HG03196 (cell line): Measurements from ENCODE around the gene JMJD1C.

ENCODE experiments used
- ATAC-seq: cut with Tn5 transposase; IDR thresholded peaks from one replicate; pipeline ENCODE4 v1.9.1; 2021; ENCODE audit not compliant: unreplicated experiment

JMJD1C gene

GRCh38 chr10:63480237-63480636 is 14.5 kb upstream of the JMJD1C start:
- ATAC-seq: no peak

- ATAC-seq: no peak
Measured at GRCh38 chr10:63478564-63478963, 12.8 kb upstream of the JMJD1C start.

DNA sequence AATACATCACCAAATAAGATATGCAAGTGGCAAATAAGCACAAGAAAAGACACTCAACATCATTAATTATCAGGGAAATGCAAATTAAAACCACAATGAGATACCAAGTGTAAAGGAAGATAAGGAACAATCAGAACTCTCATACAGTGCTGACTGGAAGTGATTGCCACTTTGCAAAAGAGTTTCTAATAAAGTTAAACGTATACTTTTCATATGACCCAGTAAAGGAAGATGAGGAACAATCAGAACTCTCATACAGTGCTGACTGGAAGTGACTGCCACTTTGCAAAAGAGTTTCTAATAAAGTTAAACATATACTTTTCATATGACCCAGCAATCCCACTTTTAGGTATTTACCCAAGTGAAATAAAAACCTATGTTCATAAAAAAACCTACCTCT is 12.2 kb upstream of the JMJD1C start:
- no peak for ATAC-seq

GRCh38 chr10:63474488-63474887 is 8.7 kb upstream of the JMJD1C start:
- no peak for ATAC-seq

GRCh38 chr10:63470928-63471327 is 5.2 kb upstream of the JMJD1C start:
- no peak for ATAC-seq

- no peak for ATAC-seq
Measured at GRCh38 chr10:63468947-63469346, 3.2 kb upstream of the JMJD1C start.

DNA sequence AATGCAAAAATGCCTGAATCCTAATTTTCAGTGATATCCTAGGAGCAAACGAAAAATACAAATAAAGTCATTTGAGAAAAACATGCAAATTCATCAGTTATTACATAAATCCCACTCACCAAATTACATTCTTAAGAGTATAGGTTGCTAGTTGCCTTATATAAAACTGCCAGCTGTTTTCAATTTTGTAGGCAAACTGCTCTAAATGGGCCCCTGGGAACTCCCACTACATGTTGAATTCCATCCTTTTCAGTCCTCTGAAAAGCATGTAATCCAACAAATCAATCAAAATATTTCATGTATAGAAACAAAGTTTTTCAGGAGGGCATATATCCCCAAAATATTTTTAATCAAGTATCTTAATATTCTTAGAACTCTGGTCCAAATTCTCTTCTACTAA is 2.1 kb upstream of the JMJD1C start:
- ATAC-seq: no peak

DNA sequence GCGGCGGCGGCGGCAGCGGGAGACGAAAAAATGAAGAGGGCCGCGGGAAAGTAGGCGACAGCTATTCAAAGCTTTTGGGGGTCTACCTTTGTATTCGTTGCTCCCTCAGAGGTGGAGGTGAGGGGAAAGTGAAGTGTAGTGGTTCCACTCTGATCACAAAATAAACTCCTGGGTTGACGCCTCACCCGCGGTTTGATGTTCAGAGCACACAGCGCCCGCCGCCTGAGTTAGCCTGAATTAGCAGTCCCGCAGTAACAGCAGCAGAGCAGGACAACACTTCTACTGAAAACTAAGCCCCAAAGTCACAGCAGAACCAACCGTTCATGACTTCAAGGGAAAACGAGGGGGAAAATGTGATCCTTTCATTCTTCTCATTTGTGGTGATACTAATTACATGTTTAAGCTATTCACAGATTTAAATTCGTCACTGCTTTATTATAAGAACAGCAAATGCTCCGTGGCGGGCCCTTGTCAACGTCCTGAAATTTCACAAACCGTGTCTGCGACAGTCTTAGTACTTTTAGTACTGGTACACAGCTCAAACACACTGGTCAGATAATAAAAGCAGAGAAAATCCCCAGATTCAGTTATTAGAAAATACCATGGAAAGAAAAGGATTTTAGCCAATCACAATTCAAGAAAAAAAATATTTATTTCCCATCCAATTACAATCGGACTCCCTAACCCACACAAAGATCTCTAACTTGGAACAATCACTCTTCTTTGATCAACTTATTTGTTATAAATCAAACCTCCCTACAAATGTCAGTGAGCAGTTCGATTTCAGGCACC is 563 bp upstream of the JMJD1C start:
- ATAC-seq: peak; percentile 24

DNA sequence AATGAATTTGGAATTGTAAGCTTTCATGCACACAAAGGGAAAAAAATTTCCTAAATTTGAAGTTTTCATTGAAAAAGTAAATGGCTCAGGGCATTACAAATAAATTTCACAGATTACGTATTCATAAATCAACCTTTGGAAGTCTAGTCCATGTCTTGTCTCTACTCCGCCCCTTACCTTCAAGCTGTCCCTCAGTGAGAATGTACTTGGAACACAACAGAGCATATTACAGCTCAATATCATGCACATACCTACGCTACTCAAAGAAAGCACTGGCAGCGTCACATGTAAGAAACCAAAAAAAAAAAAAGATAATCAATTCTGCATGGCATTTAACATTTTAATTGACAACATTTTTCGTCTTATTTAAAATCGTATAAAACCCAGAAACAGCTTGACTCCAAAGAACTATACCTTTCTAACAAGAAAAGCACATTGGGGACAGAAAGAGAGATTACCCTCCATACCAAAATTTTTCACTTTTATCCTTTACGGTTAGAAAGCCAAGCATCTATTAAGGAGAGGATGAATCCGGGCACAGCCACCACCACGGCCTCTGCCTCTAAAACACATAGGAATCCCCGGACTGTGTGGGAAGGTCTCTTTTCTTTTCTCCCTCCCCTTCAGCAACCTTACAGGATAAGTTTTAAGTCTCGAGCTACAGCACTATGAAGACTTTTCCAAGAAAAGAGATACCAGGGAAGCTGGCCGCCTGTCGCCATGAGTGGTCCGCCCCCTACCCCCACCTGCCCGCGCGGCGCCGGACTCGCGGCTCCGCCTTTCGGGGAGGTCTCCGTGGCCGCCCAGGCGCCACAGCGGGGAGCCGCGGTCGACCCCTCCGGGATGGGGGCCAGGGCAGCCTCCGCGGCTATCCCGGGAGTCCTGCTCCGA is 1.1 kb downstream of the JMJD1C start:
- peak; percentile 48 for ATAC-seq

DNA sequence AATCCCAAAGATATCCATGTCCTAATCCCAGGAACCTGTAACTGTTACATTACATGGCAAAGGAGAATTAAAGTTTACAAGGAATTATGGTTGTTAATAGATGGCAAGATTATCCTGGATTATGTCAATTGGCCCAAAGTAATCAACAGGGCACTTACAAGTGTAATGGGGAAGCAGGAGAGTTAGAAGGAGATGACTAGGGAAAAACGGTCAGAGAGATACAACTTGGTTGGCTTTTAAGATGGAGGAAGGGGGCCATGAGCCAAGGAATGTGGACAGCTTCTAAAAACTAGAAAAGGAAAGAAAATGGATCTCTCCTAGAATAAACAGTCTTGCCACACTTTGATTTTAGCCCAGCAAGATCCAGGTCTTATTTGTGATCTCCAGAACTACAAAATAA is 3.3 kb downstream of the JMJD1C start:
- no peak for ATAC-seq

DNA sequence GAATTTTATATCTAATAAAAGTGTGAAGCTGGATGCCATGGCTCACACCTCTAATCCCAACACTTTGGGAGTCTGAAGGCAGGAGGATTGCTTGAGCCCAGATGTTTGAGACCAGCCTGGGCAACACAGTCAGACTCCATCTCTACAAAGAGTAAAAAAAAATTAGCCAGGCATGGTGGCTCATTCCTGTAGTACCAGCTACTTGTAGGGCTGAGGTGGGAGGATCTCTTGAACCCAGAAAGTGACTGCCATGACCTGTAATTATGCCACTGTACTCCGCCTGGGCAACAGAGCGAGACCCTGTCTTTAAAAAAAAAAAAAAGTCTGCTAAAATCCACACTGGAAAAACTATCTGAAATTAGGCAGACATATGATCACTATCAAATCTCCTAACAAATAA is 7.6 kb downstream of the JMJD1C start:
- no peak for ATAC-seq

DNA sequence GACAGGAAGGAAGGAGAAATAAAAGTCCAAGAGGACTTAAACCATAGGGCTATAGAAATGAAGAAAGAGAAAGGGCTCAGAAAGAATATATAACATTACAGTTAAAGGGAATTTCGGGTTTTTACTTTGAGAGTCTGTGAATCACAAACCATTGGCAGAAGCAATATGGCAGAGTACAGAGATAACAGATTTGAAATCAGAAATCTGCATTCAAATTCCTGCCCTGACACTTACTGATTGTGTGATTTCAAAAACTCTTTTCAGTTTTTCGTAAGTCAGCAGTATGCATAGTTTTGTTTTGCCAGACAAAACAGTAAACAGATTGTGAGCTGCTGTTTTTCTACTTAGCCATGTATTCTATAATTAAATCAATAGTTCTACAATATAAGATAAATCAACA is 8.2 kb downstream of the JMJD1C start:
- no peak for ATAC-seq

- ATAC-seq: no peak
Measured at GRCh38 chr10:63456437-63457210, 9.2 kb downstream of the JMJD1C start.

DNA sequence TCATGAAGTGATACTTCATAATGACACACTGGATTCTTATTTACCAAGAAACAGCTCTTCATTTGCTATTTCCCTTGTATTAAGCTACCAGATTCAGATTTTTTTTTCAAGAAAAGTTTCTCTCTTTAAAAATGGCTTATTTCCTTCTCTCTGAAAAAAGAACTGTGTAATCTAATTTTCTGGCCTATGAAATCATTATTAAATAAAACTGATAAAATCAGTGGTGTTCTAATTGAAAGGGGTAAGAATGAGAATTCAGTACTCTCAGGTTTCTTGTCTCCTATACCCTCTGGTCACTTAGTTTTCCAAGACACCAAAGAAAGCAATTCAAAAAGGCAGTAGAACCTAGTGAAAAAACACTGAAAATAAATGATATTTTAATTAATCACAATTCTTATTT is 10.3 kb downstream of the JMJD1C start:
- no peak for ATAC-seq

GRCh38 chr10:63454631-63455030 is 11.1 kb downstream of the JMJD1C start:
- no peak for ATAC-seq

GRCh38 chr10:63452524-63452923 is 13.3 kb downstream of the JMJD1C start:
- ATAC-seq: no peak

- no peak for ATAC-seq
Measured at GRCh38 chr10:63446716-63447440, 18.9 kb downstream of the JMJD1C start.

DNA sequence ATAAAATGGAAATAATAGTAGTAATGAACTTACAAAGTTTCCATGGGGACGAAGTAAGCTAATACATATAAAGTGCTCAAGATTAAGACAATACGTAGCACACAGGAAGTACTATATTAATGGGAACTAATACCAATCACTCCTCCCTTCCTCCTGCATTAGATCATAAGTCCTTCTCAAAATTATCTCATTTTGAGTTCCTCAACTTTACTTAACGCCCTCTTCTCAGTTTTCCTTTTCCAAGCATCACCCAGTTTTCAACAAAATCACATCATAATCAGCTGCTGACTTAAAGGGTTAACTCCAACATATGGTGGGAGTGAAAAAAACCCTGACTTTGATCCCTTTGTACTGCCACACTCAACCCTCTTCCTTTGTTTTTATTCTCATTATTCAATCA is 24.4 kb downstream of the JMJD1C start:
- ATAC-seq: no peak

DNA sequence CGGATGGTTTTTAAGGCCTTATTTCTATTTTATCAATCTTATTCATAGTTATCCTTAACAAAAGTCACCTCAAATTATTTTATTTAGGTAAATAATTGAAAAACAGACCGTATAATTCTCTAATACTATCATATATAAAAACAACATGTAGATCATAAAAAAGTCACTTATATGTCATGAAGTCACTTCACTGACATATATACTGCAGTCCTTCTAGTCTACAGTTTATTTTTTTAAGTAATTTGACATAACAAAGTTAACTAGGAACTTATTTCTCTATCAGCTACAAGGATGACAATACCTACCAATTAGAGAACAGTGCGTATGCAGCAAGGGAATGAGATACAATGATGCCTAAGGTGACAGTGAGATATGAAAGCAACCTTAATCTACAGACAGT is 26.2 kb downstream of the JMJD1C start:
- ATAC-seq: no peak

DNA sequence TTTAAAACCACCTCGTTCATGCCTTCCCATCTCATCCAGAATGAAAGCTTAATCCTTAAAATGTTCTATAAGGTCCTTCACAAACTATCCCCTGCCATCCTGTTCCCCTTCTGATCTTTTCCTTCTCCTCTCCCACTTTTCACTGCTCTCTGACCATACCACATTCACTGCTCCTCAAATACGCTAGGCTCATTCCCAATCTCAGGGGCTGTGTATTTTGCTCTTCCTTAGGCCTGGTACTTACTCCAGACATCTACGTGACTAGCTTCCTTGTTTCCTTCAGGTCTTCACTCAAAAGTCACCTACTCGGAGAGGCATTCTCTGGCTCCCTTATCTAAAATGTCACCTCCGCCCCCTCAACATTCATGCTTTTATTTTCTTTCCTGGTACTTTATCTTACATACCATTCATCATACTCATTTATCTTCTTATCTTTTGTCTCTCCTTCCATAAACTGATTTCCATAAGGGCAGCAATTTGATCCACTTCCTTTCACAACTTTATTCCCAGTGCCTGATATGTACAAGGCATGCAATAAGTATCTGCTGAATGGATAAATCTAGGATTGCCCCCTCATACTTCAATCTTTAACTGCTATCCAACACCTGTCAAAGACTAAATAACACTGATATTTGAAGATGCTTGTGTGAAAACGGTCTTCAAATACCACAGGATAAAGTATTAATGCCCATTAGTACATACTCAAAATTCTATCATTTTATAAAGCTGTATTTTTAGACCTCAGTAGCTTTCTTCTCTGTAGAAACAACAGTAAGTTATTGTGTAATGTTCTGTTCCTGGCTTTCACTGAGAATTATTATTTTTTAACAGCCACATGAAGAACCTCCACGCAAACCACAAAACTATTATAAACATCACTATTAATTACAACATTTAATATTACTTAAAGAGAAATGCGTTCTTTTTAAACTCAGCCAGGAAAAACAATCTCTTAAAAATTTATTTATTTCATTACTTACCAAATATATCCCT is 27.0 kb downstream of the JMJD1C start:
- ATAC-seq: no peak
